Tibial nerve (tissue), 4 donors: Measurements from ENCODE around the gene KCNA10. TPM values are rescaled to one million over a fixed set of nuclear protein-coding genes. Genes with fewer than 3 reads are reported as not detected.

Source experiments
- DNase-seq, 2 donors: peaks; one replicate each; pipeline ENCODE4 v3.0.0-alpha.2; 2019; ENCODE audit warnings: low spot score in 2 of 2
- H3K27ac ChIP-seq, 4 donors: fragments of 200-600 bp; sonication (generic) in 3 of 4; one replicate each; pipeline ENCODE4 v1.5.1; 2017 to 2019; ENCODE audit warnings: mild to moderate bottlenecking in 1 of 4
- H3K27me3 ChIP-seq, 2 donors: fragments of 200-600 bp; sonication (generic) in 1 of 2; one replicate each; pipeline versions ENCODE4 v1.5.1 to v1.6.0; 2017 to 2019
- H3K36me3 ChIP-seq, 3 donors: fragments of 200-600 bp; sonication (generic); one replicate each; pipeline ENCODE4 v1.5.1; 2018 to 2019
- H3K4me1 ChIP-seq, 4 donors: fragments of 200-600 bp; sonication (generic) in 3 of 4; one replicate each; pipeline ENCODE4 v1.5.1; 2017 to 2019
- H3K4me3 ChIP-seq, 4 donors: fragments of 200-600 bp; sonication (generic) in 3 of 4; one replicate each; pipeline ENCODE4 v1.5.1; 2017 to 2019; ENCODE audit warnings: mild to moderate bottlenecking in 1 of 4, moderate library complexity in 1 of 4
- H3K9me3 ChIP-seq, 4 donors: fragments of 200-600 bp; sonication (generic) in 3 of 4; one replicate each; pipeline ENCODE4 v1.5.1; 2017 to 2019
- EP300 ChIP-seq, 2 donors: sonication (generic); formaldehyde crosslinking; IDR thresholded peaks; one replicate each; pipeline ENCODE4 v1.6.1; 2017; ENCODE audit warnings: antibody characterized with exemption in 2 of 2, mild to moderate bottlenecking in 1 of 2
- POLR2A ChIP-seq, 2 donors: fragments of 450-650 bp; IDR thresholded peaks; one replicate each; pipeline ENCODE4 v1.6.1; 2017; ENCODE audit warnings: antibody characterized with exemption in 2 of 2, mild to moderate bottlenecking in 2 of 2, moderate library complexity in 2 of 2
- WGBS, 2 donors: methylation state at CpG; one replicate each; pipeline ENCODE4 v1.1.5; 2018; 5-methylcytosine and 5-hydroxymethylcytosine counted together
- total RNA-seq, 4 donors: library from RNA; depleted of rRNA; stranded (reverse); fragments of >200 nt; gene quantifications; one replicate each; pipeline ENCODE4 v1.1.0, GENCODE V29; 2016
- TF ChIP-seq, protein P1 (sequence below), 5 experiments: fragments of 200-600 bp in 3 of 5; fragments of 450-650 bp in 2 of 5; sonication (generic) in 3 of 5; IDR thresholded peaks; one replicate each; pipeline ENCODE4 v1.5.1; 2016 to 2019; ENCODE audit warnings: antibody characterized with exemption in 5 of 5, mild to moderate bottlenecking in 3 of 5, moderate library complexity in 2 of 5

The KCNA10 gene
- total RNA-seq, 4 donors from 2014 or later = not detected

DNA sequence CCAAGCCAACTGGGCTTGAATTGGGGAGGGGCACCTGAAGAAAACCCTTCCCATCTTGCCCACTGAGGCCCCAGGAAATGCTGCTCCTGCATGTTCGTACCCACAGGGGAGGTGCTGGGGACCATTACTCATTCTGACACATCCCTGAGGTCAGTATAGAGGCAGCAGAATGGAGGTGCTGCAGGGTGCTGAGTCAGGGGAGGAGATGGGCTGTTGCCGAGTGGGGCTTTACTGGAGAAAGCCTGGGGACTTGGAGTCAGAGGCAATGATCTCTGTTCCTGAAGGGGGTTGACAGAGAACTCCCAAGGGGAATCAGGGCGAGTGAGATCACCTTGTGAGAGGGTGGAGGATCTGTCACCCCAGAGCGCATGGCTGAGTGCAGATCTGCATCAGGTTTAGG, 40.2 kb upstream of the KCNA10 start:
- TF ChIP-seq, protein P1, sequence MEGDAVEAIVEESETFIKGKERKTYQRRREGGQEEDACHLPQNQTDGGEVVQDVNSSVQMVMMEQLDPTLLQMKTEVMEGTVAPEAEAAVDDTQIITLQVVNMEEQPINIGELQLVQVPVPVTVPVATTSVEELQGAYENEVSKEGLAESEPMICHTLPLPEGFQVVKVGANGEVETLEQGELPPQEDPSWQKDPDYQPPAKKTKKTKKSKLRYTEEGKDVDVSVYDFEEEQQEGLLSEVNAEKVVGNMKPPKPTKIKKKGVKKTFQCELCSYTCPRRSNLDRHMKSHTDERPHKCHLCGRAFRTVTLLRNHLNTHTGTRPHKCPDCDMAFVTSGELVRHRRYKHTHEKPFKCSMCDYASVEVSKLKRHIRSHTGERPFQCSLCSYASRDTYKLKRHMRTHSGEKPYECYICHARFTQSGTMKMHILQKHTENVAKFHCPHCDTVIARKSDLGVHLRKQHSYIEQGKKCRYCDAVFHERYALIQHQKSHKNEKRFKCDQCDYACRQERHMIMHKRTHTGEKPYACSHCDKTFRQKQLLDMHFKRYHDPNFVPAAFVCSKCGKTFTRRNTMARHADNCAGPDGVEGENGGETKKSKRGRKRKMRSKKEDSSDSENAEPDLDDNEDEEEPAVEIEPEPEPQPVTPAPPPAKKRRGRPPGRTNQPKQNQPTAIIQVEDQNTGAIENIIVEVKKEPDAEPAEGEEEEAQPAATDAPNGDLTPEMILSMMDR (IDR thresholded peaks at IDR 0.05) = no peak
- TF ChIP-seq EP300 (IDR thresholded peaks at IDR 0.05) = no peak
- no peak for TF ChIP-seq POLR2A (IDR thresholded peaks at IDR 0.05)
- DNase-seq = no peak
- Histone ChIP-seq H3K9me3 (no peaks in the 10 kb centered on the region), H3K4me3 (no peak overlapping the region), H3K27me3 (no peaks in the 10 kb centered on the region), H3K27ac (no peak overlapping the region), H3K36me3 (no peaks in the 10 kb centered on the region), H3K4me1 (peaks cover 0 to 29% (median 9%) of the 10 kb centered on the region in 4 donors)
- 71 to 77% methylated on average over 4 of the region's 4 CpGs for WGBS, 2 donors

DNA sequence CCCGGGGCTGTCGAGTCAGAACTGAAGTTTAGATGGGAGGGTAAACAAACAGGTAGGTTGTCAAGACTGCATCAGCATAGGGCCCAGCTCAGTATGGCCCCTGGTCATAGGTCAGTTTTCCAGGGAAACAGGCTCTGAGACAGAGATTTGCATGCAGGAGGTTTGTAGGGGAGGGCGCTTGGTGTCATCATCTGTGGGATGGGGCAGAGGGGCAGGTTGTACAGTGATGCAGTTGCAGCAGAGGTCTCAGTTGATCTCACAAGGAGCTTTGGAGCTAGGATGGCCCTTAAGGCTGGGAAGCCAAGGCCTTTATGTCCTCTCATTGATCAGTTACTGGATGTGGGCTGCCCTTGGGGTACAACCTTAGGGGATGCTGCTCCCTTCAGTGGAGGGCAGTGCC, 38.5 kb upstream of the KCNA10 start:
- peaks cover 0 to 29% (median 9%) of the 10 kb centered on the region in 4 donors for H3K4me1 ChIP-seq
- no peaks in the 10 kb centered on the region for H3K27me3 ChIP-seq
- H3K36me3 ChIP-seq = no peaks in the 10 kb centered on the region
- DNase-seq = no peak
- H3K4me3 ChIP-seq = no peak overlapping the region
- no peak for TF ChIP-seq POLR2A (IDR thresholded peaks at IDR 0.05)
- TF ChIP-seq, protein P1 (IDR thresholded peaks at IDR 0.05) = no peak
- TF ChIP-seq EP300 (IDR thresholded peaks at IDR 0.05) = no peak
- WGBS, 2 donors = 65 to 90% methylated on average over 3 of the region's 3 CpGs
- H3K9me3 ChIP-seq = no peaks in the 10 kb centered on the region
- H3K27ac ChIP-seq = peak overlapping the region in 2 of 4 donors; percentile 81 to 87

DNA sequence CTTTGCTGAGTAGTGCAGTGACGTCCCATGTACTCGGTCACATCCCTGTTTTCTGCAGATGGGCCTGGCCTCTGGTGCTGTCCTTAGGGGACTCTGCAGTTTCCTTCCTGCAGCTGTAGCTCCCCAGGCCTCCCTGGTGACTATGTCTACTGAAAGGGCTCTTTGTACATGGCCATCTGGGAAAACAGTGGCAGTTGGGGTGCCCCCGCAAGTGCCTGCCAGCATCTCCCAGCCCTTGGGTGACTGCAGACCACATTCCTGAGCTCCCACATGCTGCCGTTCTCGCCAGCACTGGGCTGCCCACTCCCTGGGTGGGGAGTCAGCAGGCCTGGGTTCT, 37.5 kb upstream of the KCNA10 start:
- Histone ChIP-seq H3K4me3 (no peak overlapping the region), H3K27me3 (no peaks in the 10 kb centered on the region), H3K9me3 (no peaks in the 10 kb centered on the region), H3K27ac (peak overlapping the region; percentile 45 to 87 (median 64)), H3K36me3 (no peaks in the 10 kb centered on the region), H3K4me1 (peaks cover 0 to 29% (median 9%) of the 10 kb centered on the region in 4 donors)
- TF ChIP-seq, protein P1 (IDR thresholded peaks at IDR 0.05) = no peak
- TF ChIP-seq EP300 (IDR thresholded peaks at IDR 0.05) = peak in 1 of 2 donors; percentile 77
- DNase-seq = peak in 1 of 2 donors; percentile 23
- 6 to 20% methylated on average over 3 to 5 of the region's 5 CpGs for WGBS, 2 donors

DNA sequence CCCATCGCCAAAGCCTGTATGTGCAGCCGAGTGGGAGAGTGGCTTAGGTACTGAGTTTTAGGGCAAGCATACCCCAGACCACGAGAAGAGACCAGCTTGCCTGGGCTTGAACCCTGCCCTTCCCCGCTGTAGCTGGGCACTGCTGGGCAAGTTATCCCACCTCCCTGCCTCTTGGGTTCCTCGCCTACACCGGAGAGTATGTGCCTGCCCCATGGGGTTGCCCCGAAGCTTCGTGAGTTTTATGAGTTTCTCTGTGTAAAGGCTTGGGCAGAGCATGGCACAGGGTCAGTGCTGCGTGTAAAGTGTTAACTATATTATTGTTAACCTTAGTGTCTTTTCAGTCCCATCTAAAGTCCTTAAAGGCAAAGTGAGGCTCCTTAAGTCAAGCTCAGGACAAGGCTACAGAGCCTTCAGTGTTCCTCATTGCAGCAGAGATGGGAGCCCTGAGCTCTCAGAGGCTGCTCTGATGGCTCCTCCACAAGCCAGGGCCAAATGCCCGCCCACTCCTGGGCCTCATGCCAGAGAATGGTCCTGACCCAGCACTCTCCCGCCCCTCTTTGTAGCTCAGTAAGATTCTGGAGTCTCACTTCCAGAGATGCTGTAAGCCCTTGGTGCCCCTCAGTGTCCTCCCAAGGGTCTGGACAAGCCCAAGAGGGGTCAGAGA, 37.0 kb upstream of the KCNA10 start:
- no peaks in the 10 kb centered on the region for H3K9me3 ChIP-seq
- H3K4me3 ChIP-seq = peak overlapping the region; percentile 21 to 48 (median 38)
- H3K36me3 ChIP-seq = no peaks in the 10 kb centered on the region
- DNase-seq = peak; percentile 41 to 53
- no peaks in the 10 kb centered on the region for H3K27me3 ChIP-seq
- H3K4me1 ChIP-seq = peaks cover 0 to 29% (median 9%) of the 10 kb centered on the region in 4 donors
- TF ChIP-seq, protein P1 (IDR thresholded peaks at IDR 0.05) = no peak
- TF ChIP-seq EP300 (IDR thresholded peaks at IDR 0.05) = no peak
- peak overlapping the region; percentile 45 to 87 (median 72) for H3K27ac ChIP-seq
- 14 to 23% methylated on average over 9 to 11 of the region's 11 CpGs for WGBS, 2 donors

DNA sequence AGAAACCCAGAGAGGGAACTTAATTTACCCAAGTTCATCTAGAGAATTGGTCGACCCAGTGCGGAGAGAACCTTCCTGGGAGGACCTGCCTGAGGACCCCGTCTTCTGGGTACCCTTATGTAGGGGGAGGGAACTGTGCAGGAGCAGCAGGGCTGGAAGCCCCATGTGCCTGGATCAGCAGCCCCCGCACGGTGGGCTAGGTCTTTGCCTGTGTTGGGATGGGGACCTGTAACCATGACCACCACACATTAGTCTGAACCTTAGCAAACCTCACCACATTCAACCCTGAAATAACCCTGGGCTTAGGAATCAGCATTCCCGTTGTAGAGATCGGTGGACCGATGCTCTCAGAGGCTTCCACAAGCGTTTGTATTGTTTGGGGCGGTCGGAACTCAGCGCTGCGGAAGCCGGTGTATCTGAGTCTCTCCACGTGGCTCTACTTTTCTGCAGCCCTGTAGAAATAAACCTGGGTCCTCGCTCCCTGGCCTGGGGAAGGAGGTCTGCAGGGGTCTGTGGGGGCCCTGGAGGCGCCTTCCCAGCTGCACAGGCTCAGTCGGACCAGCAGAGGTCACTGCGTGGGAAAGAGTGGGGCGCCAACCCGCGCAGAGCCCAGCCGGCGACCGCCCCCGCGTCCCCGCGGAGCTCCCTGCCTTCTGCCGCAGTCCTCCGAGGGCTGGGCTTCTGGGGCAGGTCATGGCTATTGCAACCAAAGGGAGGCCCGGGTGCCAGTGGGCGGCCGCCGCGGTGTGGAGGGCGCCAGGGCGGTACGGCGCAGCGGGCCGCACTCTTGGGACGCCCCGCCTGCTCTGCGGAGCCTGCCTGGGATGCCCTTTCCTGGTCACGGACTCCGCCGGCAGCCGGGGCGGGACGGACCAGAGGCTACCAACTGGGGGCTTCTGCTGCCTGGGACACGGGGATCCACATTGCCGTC, 36.2 kb upstream of the KCNA10 start:
- WGBS, 2 donors = 8 to 25% methylated on average over 14 to 34 of the region's 53 CpGs
- no peak for TF ChIP-seq POLR2A (IDR thresholded peaks at IDR 0.05)
- TF ChIP-seq, protein P1 (IDR thresholded peaks at IDR 0.05) = peak; percentile 56 to 79 (median 74)
- no peak for TF ChIP-seq EP300 (IDR thresholded peaks at IDR 0.05)
- Histone ChIP-seq H3K4me3 (peak overlapping the region; percentile 21 to 48 (median 38)), H3K9me3 (no peaks in the 10 kb centered on the region), H3K27me3 (no peaks in the 10 kb centered on the region), H3K4me1 (peaks cover 0 to 29% (median 9%) of the 10 kb centered on the region in 4 donors), H3K36me3 (no peaks in the 10 kb centered on the region), H3K27ac (peak overlapping the region; percentile 45 to 87 (median 72))
- peak in 1 of 2 donors; percentile 7 for DNase-seq
